Right cardiac atrium (tissue), 5 donors: ENCODE results near the gene RTN4IP1. TPM values are rescaled to one million over a fixed set of nuclear protein-coding genes. Genes with fewer than 3 reads are reported as not detected.

ENCODE experiments used
- polyA plus RNA-seq: library from polyadenylated mRNA; stranded (reverse); fragments of 200-250 nt; gene quantifications from one replicate; pipeline ENCODE4 v1.2.3, GENCODE V29; 2013
- total RNA-seq, 4 donors: library from RNA; stranded (reverse); fragmentation: NEBNext Ultra II Directional; extraction: Animal tissue kit (Norgen Biotek cat#: 25700); gene quantifications; one replicate each; pipeline ENCODE4 v1.2.1, GENCODE V29; 2021
- donor health status: healthy with polysubstance abuse.
- donor health status: DM: no; HTN: yes; CAD: no.
- donor health status: DM: no; HTN: no; CAD: no.
- donor health status: DM: no; HTN: yes; CAD: no; lungs with severe emphysema.
- donor health status: DM: yes; HTN: yes; CAD: no.

RTN4IP1 gene
- total and polyA plus RNA-seq, 5 donors = 9.5 to 17.4 (median 12.0) TPM

Other genes with a start within 250 kb of the RTN4IP1 start
- gene QRSL1, start 80 bp upstream of the RTN4IP1 start, total RNA-seq = 10 to 100 TPM in 3 of 4 donors, 1 to 10 TPM in 1; 9.6 to 17.9 (median 12.0) TPM
- 10.4 TPM for gene QRSL1, start 80 bp upstream of the RTN4IP1 start, polyA plus RNA-seq